GM08714 (cell line): ENCODE results near the gene COG5.
A peak's percentile ranks its signal among the peaks of the same experiment; 100 is the strongest.

ENCODE experiments used
- H3K4me3 ChIP-seq: fragments of 200-500 bp; sonication (Bioruptor generic); 2 replicates; pipeline ENCODE4 v1.5.1; 2014; ENCODE audit warnings: mild to moderate bottlenecking, low read length, inconsistent platforms
- ZNF274 ChIP-seq: IDR thresholded peaks from 2 replicates; pipeline ENCODE4 v1.6.1; 2012; ENCODE audit warnings: mild to moderate bottlenecking, low read depth, low read length

Gene COG5

DNA sequence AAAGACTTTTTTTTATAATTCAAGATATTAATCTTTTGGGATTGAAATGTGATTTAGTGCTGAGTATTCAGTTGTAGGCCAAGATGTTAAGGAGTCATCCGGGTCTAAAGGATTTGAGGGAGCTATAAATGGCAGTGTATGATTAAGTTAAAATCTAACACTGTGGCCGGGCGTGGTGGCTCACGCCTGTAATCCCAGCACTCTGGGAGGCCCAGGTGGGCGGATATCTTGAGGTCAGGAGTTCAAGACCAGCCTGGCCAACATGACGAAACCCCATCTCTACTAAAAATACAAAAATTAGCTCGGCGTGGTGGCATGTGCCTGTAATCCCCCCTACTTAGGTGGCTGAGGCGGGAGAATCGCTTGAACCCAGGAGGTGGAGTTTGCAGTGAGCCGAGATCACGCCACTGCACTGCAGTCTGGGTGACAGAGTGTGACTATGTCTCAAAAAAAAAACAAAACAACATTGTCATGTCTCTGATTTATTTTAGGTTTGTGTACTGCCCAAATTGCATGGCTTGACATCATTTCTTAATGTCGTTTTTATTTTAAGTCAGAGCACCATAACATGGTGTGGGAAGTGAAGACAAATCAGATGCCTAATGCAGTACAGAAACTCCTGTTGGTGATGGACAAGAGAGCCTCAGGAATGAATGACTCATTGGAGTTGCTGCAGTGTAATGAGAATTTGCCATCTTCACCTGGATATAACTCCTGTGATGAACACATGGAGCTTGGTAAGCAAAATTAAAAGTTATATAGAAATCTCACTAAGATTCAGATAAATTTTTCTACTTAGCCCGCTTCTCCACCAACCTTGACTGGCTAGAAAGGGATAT, 384.2 kb downstream of the COG5 start:
- no peak for TF ChIP-seq ZNF274
- no peak overlapping the region for H3K4me3 ChIP-seq

DNA sequence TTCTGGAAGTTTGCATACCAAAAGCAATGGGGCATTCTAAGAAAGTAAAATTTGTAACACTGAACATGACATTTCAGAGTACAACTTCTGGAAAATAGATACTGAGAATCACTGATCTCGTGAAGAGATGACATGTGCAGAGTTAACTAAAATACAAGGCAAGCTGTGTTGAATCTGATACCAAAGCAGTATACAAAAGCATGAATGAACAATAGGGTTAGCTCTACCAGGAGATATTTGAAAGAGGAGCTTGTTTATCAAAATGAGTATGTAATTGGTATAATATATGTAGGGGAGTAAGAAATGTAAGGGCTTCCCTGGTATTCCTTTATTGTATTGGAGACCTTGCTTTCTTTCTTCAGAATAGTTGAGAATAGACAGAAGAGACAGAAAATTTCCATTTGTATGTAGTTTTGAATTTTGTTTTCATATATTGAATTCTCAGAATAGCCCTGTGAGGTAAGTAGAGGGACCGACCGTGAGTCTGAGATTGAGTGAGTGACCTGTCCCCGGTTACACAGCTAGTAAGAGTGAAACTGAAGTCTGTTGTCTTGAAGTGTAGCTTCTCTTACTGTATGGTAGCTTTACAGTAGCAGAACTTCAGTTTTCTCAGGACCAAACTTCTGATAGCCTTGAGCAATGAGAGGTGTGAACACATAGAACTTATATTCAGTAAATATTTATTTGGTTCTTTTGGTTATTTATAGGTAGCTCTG, 389.9 kb downstream of the COG5 start:
- no peak overlapping the region for H3K4me3 ChIP-seq
- no peak for TF ChIP-seq ZNF274

DNA sequence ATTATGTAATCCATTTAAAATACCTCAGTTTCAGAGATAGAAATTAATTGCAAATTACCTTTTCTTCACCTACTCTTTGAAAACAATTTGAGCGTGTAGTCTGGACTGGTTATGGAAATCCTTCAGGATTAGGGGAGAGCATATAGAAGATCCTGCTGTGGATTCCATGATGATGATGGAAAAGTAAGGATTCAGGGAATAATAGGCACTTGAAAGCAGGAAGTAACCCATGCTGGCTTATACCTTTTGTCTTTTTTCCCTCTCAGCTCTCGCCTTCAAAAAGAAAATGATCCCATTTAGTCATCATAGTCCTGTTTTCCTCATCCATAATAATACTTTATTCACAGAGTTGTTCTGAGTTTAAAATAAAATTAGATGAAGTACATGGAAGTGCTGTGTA, 390.5 kb downstream of the COG5 start:
- no peak for TF ChIP-seq ZNF274
- H3K4me3 ChIP-seq: no peak overlapping the region

DNA sequence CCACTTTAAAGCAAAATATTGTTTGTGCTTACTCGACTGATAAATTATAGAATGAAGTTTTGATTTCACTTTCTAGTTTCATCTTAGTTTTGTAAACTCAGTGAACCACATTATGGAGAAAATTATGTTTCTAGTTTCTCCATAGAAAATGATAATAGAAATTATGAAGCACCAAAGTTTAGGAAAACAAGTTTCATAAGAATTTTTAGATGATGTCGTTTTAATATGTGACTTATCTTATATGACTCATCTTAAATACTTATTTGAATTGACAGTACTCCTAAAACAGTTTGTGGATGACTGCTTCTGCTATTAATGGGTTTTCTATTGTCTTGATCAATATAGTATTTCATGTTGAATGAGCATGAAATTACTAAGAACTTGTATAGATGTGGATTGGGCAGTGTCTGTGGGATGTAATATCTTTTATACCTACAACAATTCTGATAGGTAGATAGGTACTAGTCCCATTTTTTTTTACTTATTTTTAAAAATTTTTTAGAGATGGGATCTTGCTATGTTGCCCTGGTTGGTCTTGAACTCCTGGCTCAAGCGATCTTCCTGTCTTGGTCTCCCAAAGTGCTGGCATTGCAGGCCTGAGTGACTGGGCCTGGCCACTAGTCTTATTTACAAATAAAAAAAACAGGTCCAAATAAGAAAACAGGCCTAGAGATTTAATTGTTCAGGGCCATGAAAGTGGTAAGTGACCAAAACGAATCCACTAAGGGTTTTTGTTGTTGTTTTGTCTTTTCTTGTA, 391.3 kb downstream of the COG5 start:
- no peak overlapping the region for H3K4me3 ChIP-seq
- no peak for TF ChIP-seq ZNF274

GRCh38 chr7:107171496-107171895, 392.2 kb downstream of the COG5 start:
- no peak overlapping the region for H3K4me3 ChIP-seq
- no peak for TF ChIP-seq ZNF274

- peak overlapping the region; percentile 63 for H3K4me3 ChIP-seq
- TF ChIP-seq ZNF274: no peak
These were observed 393.4 kb downstream of the COG5 start for GRCh38 chr7:107170051-107170915.

DNA sequence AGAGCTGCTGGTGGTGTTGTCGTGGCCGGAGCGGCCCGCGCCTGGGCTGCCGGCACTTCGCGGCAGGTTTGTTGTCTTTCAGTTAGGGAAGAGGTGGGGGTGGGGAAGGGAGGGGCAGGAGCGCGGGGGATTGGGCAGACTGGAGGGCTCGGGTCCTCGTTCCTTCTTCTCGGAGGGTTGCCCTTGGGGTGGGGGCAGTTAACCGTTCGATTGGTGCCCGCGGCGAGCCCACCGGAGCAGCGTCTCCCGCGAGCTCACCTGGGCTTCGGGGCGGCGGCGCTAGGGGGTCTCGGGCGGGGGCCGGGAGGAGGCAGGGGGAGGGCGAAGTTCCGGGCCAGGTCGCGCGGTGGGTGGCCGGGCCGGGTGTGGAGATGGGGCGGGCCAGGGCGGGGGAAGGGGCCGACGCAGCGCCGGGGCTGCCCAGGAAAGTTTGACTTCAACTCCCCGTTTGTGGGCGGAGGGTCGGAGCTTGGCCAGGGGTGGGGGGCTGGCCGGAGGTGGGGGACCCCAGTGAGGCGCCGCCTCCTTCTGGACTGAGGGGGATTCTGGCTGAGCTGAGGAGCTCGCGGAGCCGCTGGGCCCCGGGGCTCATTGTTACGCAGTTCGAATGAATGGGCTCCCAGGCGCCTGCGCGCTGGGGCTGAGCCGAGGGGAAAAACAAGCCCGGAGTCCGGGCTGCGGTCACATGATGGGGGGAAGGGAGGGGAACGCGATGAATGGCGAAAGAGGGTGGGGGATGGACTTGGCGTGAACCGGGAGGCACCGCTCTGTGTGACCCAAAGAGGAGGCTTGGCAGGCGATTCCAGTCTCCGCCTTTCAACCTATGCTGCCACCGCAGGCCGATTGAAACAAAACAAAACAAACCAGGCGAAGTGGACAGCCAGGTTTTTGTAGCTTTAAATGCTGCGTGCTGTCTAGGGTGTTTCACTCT, 394.3 kb downstream of the COG5 start:
- peak overlapping the region; percentile 63 for H3K4me3 ChIP-seq
- TF ChIP-seq ZNF274: no peak

DNA sequence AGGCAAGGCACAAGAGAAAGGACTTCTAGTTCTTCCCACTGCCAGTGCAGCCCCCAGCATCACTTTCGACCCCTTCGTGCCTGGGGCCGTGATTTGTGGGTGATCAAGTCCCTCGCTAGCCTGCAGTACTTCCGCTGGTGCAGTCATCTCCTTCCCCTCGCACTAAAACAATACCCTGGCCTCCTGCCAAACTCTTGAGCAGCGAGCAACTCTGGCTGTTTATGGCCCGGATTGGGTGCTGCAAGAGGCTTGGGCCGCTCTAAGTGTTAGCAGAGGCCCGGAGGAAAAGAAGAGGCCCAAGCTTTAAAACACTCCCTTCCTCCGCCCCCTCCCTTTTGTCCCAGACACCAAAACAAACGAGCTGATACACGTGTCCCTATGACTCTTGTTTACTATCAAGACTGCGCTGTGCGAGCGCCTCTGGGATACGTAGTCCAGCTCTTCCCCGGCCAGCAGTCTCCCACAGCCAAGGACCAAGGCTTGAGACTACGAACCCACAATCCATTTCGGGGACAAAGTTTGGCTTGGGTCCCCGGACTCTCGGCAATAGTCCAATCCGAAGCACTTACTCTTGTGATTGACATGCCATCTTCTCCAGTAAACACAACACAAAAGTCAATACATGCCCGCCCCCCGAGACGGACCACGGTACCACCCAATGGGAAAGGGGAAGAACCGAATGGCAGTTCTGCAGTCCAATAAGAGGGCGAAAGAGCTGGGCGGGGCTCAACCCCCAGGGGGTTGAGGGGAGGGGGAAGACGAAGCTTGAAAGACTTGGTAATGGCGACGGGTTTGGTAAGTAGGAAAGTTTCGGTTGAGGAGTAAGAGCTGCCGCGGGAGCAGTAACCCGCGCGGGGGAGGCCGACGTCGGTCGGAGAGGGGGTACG, 395.2 kb downstream of the COG5 start, which contains the start of gene HBP1:
Gene HBP1, plus strand, starts transcription at position 771 of the 887 bp plus-strand sequence. CDS start 10,891 bp downstream, outside the sequence.
- TF ChIP-seq ZNF274: no peak
- peak within 1 kb of the TSS; percentile 78 for H3K4me3 ChIP-seq

DNA sequence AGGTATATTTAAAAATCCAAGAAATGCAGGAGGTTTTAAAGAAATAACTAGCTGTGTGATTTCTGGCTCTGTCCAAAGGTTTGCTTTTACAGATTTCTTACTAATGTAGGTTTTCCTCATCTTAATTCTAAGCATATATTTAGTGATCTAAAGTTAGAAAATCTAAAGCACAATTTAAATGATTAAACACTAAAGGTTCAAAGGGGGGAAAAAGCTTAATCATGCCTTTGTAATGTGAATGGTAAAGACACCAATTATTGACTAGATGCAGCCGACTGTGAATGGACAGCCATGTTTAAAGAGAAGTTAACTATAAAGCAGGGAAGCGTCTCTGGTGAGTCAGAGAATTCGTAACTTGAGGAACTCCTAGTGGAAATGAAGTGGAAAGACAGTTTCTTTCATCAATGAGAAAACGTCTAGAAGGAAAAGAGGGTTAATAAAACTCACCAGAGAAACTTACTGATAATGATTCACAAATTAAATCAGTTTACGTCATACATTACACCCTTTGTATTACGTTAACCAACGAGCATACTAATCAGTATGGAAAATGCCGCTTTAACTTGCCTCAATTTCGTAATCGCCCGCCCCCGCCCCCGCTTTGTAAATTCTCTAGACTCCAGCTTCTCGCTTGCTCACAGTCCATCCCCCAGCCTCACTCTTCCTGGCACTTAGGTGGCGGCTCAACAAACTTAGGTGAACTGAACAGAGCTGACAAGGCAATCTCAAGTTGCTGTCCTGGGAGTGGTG, 396.1 kb downstream of the COG5 start:
- TF ChIP-seq ZNF274: no peak
- H3K4me3 ChIP-seq: peak overlapping the region; percentile 78

GRCh38 chr7:107166736-107167426, 396.8 kb downstream of the COG5 start:
- peak overlapping the region; percentile 78; the same call in 1 of the 2 replicates for H3K4me3 ChIP-seq
- TF ChIP-seq ZNF274: no peak

DNA sequence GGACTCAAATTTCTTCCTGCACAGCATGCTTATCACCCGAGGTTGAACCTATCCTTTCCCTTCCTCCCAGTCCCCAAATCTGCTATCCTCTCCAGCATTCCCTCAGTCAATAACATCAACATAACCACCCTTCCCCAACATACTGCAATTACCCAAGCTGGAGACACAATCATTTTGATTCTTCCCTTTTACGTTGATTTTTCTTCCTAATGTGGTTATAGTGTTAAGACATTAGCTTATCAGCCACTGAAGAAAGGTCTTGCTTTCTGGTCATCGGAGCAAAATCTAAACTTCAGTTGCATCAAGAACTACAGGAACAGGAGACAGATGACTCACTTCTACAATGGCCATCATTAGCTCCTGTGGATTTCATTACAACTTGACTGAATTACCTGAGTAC, 398.4 kb downstream of the COG5 start:
- TF ChIP-seq ZNF274: no peak
- H3K4me3 ChIP-seq: no peak overlapping the region
